ENCODE results near the gene FXYD1.

DNA sequence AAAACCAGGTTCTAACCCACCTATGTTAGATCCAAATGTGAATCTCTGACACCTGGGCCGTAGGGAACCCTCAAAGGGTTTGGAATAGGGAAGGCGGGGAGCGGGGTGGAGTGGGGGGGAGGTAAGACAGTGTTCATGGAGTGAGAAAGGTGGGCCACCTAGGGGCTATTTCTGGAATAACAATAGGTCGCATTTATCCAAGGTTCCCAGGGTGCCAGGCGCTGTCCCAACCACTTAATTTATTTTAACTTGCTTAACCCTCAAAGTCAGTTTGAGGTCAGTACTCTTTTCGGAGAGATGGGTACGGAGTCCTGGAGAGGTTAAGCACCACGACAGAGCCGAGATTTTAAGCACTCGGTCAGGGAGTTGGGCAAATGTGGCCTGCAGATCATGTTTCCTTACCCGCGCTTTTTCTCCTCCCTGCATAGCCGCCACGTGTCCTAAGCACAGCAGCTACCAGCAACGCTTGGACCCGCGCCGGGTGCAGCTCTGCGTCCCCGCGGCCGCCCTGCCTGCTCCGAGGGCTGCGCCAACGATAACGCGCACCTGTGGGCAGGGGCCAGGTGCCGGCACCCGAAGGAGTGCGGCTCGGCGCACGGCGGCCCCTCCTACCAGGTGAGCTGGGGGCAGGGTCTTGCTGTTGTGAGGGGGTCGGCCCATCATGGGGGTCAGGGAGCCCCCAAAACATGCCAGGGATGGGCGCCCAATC lies 48.0 kb upstream of the FXYD1 start:
- TF ChIP-seq, protein P1, sequence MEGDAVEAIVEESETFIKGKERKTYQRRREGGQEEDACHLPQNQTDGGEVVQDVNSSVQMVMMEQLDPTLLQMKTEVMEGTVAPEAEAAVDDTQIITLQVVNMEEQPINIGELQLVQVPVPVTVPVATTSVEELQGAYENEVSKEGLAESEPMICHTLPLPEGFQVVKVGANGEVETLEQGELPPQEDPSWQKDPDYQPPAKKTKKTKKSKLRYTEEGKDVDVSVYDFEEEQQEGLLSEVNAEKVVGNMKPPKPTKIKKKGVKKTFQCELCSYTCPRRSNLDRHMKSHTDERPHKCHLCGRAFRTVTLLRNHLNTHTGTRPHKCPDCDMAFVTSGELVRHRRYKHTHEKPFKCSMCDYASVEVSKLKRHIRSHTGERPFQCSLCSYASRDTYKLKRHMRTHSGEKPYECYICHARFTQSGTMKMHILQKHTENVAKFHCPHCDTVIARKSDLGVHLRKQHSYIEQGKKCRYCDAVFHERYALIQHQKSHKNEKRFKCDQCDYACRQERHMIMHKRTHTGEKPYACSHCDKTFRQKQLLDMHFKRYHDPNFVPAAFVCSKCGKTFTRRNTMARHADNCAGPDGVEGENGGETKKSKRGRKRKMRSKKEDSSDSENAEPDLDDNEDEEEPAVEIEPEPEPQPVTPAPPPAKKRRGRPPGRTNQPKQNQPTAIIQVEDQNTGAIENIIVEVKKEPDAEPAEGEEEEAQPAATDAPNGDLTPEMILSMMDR (IDR thresholded peaks at IDR 0.05) = peak; percentile 65
- TF ChIP-seq EZH2 (IDR thresholded peaks at IDR 0.05) (no peak), EZH2phosphoT487 (IDR thresholded peaks at IDR 0.05) (no peak)

Data from neural progenitor cell (in vitro differentiated cells).